WERI-Rb-1 (cell line): ENCODE data around the gene ZNF385D.

Experiments
- DNase-seq: peaks from one replicate; pipeline ENCODE4 v3.0.0-alpha.2; 2020
- H3K27ac ChIP-seq: fragments of 250-450 bp; sonication (Bioruptor Pico); 2 replicates; pipeline ENCODE4 v1.5.1; 2020; ENCODE audit warnings: mild to moderate bottlenecking, moderate library complexity
- H3K27me3 ChIP-seq: fragments of 250-450 bp; sonication (Bioruptor Pico); 2 replicates; pipeline ENCODE4 v1.5.1; 2021; ENCODE audit warnings: mild to moderate bottlenecking, low read depth, moderate library complexity; ENCODE audit not compliant: insufficient read depth, severe bottlenecking
- H3K36me3 ChIP-seq: fragments of 250-450 bp; sonication (Bioruptor Pico); 2 replicates; pipeline ENCODE4 v1.5.1; 2020; ENCODE audit warnings: mild to moderate bottlenecking, moderate library complexity
- H3K4me3 ChIP-seq: 2 replicates; pipeline ENCODE4 v1.5.1; 2011; ENCODE audit warnings: low read depth, mild to moderate bottlenecking, control low read depth, low read length
- H3K9me3 ChIP-seq: fragments of 250-450 bp; sonication (Bioruptor Pico); 2 replicates; pipeline ENCODE4 v1.5.1; 2021; ENCODE audit warnings: mild to moderate bottlenecking, moderate library complexity; ENCODE audit not compliant: severe bottlenecking
- TF ChIP-seq, protein P1 (sequence below): IDR thresholded peaks from 2 replicates; pipeline ENCODE4 v1.5.1; 2011; ENCODE audit warnings: low read depth, mild to moderate bottlenecking, control low read depth, inconsistent platforms, low read length

The ZNF385D gene

DNA sequence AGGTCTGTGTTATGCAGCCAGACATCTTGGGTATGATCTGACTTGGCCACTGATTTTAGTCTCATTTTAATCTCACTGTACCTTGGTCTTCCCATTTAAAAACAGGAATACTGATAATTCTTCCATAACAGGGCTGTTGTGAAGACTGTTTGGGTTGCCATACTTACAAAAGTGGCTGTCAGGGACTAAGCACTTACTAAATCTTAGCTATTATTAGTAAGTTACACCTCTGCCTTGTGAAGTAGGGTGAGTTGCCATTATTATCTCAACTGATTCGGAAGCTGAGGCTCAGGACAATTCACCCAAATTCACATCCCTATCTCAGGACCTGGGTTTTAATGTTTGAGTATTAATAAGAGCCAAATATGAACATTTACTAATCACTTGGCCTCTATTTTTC, 12.7 kb downstream of the ZNF385D start:
- TF ChIP-seq, protein P1, sequence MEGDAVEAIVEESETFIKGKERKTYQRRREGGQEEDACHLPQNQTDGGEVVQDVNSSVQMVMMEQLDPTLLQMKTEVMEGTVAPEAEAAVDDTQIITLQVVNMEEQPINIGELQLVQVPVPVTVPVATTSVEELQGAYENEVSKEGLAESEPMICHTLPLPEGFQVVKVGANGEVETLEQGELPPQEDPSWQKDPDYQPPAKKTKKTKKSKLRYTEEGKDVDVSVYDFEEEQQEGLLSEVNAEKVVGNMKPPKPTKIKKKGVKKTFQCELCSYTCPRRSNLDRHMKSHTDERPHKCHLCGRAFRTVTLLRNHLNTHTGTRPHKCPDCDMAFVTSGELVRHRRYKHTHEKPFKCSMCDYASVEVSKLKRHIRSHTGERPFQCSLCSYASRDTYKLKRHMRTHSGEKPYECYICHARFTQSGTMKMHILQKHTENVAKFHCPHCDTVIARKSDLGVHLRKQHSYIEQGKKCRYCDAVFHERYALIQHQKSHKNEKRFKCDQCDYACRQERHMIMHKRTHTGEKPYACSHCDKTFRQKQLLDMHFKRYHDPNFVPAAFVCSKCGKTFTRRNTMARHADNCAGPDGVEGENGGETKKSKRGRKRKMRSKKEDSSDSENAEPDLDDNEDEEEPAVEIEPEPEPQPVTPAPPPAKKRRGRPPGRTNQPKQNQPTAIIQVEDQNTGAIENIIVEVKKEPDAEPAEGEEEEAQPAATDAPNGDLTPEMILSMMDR, result no peak
- no peak for DNase-seq

DNA sequence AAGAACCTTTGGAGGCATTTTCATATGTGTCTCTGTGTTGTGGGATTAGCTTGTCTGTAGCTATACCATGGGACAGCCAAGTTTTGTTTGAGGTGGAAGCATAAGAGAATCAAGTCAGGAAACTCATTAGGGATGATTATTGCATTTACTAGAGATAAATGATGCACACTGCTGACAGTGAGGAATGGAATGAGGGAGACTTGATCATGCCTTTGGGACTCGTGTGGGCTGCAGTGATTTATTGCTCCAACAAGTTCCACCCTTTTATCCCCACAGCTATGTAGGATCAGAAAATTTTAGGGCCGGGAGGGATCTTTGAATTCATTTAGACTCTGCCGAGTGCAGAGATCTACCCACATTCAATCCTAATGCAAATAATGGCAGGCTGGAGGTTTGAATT, 16.3 kb downstream of the ZNF385D start:
- Histone ChIP-seq H3K9me3 (no peaks in the 10 kb centered on the region), H3K27ac (no peak overlapping the region), H3K27me3 (no peaks in the 10 kb centered on the region), H3K4me3 (no peak overlapping the region), H3K36me3 (no peaks in the 10 kb centered on the region)
- TF ChIP-seq, protein P1, result no peak
- DNase-seq, result no peak

More for the DNA sequence above, 12.7 kb downstream of the ZNF385D start:
- no peaks in the 10 kb centered on the region for H3K27me3 ChIP-seq
- H3K36me3 ChIP-seq, result no peaks in the 10 kb centered on the region
- H3K27ac ChIP-seq, result no peak overlapping the region
- H3K4me3 ChIP-seq, result no peak overlapping the region
- H3K9me3 ChIP-seq, result no peaks in the 10 kb centered on the region

- Histone ChIP-seq H3K27me3 (no peaks in the 10 kb centered on the region), H3K36me3 (no peaks in the 10 kb centered on the region), H3K4me3 (no peak overlapping the region), H3K9me3 (no peaks in the 10 kb centered on the region), H3K27ac (no peak overlapping the region)
- DNase-seq, result no peak
- TF ChIP-seq, protein P1, result no peak
Measured at GRCh38 chr3:21729888-21730459, 21.0 kb downstream of the ZNF385D start.

DNA sequence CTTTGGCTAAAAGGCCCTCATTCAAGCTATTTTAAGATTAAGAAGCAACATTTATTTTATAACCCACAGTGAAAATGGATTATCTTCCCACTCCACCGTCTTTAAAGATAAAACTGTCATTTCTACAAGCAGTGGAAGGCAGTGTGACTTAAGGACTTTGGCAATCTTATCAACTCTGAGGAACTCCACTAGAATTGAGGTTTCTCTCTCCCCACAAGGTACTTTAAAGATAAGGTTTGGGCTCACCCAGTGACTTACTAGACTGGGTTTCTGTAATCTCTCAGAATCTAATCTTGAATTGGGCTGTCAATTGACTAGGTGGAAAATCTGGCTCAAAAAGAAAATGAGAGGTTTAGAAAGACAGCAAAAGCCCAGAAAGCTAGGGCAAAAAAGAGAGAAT, 21.7 kb downstream of the ZNF385D start:
- H3K4me3 ChIP-seq, result no peak overlapping the region
- DNase-seq, result no peak
- H3K9me3 ChIP-seq, result no peaks in the 10 kb centered on the region
- TF ChIP-seq, protein P1, result no peak
- H3K27ac ChIP-seq, result no peak overlapping the region
- no peaks in the 10 kb centered on the region for H3K27me3 ChIP-seq
- H3K36me3 ChIP-seq, result no peaks in the 10 kb centered on the region

GRCh38 chr3:21722768-21723167, 28.2 kb downstream of the ZNF385D start:
- Histone ChIP-seq H3K36me3 (no peaks in the 10 kb centered on the region), H3K9me3 (no peaks in the 10 kb centered on the region), H3K4me3 (no peak overlapping the region), H3K27ac (no peak overlapping the region), H3K27me3 (no peaks in the 10 kb centered on the region)
- TF ChIP-seq, protein P1, result no peak
- DNase-seq, result no peak

- no peaks in the 10 kb centered on the region for H3K27me3 ChIP-seq
- TF ChIP-seq, protein P1, result no peak
- no peaks in the 10 kb centered on the region for H3K9me3 ChIP-seq
- no peak overlapping the region for H3K4me3 ChIP-seq
- no peak overlapping the region for H3K27ac ChIP-seq
- DNase-seq, result no peak
- H3K36me3 ChIP-seq, result no peaks in the 10 kb centered on the region
Measured at GRCh38 chr3:21722301-21722700, 28.7 kb downstream of the ZNF385D start.
